HUDEP-2 (cell line): ENCODE data around the gene RAB6B.

ENCODE experiments used
- DNase-seq, 76 experiments: peaks; one replicate each; lab custom pipeline; 2025; ENCODE audit not compliant: unreplicated experiment in 76 of 76; lab: John Stamatoyannopoulos, UW

The RAB6B gene

DNA sequence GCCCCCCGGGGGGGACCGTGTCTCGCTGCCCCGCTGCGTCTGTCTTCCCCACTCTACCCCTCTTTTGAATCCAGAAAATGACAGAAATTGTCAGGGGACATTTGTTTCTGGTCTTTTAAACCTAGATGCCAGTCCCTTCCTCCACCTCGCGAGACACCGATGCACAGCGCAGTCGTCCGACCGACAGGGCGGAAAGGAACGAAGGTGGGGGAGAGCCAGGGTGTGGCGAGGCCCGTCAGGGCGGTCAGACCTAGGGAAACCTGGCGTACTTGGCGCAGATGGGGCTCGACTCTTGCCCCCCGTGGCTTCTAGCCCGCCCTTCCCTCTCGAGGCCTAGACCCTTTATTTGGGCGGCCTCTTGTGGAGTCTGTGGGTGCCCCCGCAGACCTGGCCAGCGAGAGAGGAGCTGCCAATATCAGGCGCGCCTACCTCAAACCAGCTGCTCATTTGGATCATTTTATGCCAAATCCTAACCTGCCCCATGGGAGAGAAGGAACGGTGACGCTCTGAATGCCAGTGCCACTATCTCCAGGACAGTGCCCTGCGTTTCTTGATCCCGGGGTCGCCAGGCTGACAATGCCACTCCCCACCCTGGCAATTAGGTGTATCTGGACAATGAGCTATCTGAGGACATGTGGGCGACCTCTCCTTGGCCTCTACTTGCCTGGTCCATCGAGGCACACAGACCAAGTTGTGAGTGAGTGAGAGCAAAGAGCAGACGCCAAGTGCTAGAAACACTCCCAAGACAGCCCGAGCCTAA, 500 bp upstream of the RAB6B start:
- peak in 8 of 76 experiments; percentile 11 to 52 (median 30) for DNase-seq

DNA sequence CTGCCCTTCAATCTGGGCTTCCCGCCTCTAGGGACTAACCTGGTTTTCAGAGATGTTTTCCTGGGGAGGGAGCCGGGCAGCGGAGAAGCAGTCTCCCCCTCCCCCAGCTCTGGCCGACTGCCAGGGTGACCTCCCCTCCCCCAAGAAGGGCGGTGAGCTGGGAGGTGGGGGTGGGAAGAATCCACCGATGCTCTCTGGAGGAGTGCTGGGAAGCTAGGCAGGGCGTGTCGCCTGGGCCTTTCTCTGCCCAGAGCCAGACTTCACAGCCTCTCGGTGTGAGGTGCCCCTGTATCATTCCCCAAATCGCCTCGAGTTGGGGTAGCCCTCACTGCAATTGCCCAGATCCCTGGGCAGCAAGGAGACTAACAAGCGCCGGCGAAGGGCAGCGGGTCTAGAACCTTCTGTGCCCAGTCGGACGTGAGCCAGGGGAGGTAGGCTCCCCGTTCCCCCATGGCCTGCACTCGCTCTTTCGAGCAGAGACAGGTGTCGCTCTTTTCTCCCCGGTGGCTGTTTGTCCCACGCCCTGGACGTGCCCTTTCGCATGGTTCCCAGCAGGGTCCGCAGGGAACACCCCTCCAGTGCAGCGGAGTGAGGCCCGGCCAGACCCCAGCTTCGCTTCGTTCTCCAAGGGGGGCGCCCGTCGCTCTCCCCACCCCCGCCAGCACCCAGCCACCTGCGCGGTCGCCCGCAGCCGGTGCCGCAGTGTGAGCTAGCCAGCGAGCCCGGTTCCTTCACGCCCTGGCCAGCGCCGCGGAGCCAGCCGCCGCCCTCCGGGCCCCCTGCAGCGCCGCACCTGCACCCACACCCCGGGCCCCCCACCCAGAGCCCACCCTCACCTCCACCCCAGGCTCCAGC, 1.1 kb downstream of the RAB6B start:
- peak in 44 of 76 experiments; percentile 2 to 55 (median 31) for DNase-seq

DNA sequence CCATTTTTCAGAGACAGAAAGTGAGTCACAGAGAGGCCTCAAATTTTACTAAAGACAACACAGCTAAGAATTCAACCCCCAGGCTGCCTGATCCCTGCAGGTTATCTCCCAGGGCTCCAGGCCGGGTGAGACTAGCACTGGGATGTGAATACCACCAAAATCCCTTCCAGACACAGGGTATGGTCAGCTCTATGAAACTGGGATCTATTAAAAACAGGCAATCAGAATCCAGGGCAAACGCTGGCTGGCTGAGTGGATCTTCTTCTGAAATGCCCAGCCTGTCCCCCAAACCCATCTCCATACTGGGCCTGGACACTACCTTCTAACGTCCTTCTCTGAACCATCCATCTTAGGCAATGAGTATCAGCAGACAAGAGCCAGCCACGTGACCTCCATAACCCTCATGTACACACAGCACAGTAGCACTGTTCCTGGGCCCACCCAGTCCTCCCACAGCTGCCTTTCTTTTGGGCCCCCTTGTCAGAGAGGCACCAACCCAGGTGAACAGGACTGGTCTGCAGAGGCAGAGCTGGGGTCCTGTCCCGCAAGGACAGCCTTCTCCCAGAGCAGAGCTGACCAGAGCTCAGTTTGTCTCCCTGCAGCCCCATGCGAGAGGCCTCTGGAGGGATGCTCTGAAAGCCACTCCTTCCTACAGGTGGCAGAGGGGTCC, 1.9 kb downstream of the RAB6B start:
- DNase-seq = peak in 6 of 76 experiments; percentile 15 to 44 (median 31)

DNA sequence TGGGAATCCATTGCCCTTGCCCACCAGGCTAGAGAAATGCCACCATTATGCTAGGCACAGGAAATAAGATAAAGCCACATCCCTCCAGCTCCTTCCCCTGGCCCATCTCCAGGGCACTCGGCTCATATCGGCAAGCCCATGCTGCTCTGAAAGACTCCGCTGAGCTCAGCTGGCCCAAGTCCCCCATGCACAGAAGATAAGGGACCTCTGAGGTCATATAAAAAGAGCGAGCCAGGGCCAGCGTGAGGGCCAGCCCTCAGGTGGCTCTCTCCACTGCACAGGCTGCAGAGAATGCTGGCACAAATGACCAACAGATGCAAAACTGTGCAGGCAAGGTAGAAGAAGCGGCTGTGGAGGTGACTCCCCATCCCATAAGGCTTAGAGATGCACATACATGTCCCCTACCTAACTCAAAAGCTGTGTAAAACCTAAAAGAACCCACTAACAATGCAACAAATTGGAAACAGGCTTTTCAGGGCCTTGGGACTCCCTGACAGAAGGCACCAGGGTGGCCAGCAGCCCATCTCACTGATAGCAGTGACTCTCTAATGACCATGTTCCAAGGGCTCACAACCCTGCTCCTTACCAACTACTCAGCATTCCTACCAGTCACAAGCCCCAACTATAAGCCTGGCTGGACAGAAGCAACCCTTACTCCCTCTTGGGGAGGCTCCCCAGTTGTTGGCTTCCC, 3.0 kb downstream of the RAB6B start:
- DNase-seq = peak in 75 of 76 experiments; percentile 59 to 96 (median 89)

DNA sequence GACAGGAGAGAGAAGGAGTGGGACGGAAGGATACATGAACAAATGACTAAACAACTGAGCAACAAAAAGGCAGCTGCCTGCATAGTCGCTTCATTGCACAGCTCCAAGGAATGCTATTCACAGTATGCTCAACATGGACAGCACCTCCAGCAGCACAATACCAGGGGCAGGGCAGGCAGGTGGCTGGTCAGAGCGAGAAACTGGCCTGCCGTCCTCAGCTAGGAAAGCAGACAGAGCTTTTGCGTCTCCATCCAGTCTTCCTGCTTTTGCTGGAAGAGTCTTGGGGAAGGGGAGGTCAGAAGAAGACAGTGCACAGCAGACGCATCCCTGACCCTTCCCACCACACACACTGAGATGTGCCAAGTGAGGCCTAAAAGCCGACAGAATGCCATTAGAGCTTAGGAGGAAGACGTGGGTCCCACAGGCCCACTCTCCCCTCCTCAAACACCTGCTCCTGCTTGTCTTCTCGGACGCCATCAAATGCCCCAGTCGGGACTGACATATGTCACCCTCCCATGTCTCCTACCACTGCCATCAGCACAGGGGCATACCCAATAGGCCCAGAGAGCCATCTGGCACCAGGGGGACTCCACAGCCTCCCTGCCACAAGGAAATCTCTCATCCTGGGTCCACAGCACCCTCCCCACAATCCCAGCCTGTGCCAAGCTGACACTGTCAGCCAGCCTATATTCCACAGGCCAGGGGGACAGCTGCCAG, 3.9 kb downstream of the RAB6B start:
- no peak for DNase-seq

DNA sequence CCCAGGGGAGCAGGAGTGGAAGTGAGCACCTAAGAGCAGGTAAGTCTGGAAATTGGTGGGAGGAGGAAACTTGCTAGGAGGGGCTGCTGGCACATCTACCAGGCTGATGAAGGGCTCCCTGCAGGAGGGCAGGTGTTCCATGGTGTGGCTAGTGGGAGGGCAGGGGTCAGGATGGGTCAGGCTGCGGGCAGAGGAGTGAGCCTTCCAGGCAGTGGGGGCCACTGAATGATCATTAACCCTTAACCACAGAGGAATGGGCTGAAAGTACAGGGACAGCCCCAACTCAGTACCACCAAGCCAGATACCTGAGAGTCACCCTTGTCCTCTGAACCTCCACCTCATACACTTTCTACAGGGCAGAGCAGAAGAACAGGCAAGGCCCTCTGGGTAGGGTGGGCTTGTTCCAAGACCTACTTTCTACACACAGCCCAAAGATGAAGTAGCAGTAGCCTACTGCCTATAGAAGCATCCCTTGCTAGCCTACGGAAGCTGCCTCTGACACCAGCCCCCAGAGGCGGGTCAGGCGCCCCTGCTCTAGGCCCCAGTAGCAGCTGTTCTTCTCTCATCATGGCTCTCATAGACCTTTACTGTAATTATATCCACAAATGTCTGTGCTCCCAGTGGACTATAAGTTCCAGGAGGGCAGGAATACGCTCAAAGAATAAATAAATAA, 4.6 kb downstream of the RAB6B start:
- no peak for DNase-seq

DNA sequence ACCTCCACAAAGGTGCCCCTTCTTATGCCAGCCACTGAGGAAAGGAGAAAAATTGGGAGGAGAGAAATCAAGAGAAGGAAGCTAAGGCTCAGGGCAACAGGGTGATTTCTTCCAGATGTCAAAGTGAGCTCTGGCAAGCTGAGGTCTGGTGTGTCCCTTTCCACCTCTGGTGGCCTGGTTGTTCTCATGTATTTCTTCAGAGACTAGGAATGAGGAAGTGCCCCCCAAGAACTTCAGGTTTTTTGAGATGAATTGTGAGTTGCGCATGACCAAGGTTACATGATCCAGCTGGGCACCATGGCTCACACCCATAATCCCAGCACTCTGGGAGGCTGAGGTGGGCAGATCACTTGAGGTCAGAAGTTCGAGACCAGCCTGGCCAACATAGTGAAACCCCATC, 5.6 kb downstream of the RAB6B start:
- no peak for DNase-seq

DNA sequence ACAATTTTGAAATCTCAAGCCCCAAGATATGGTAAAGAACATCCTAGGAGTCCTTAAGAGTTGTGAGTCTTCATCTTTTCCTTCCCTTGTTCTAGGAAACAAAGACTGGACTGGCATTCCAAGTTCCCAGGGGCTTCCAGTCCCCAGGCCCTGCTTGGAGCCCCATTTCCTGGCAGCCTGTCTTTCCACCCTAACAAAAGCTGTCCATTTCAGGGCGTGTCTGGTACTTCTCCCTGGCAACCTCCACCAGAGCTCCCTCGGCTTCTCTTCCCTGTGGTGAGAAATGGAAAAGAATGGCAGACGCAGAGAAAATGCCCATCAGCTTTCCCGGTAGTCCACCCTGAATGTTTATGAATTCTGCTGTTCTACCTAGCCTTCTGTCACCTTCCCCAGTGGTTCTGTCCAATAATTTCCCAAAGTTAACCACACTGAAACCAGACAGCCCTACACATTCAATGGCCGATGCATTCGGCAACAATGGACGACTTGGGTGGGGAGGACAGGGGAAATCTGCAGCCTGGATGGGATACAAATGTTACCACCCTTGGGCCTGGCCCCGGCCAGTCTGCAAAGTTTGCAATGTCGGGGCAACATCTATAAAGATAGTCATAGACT, 6.8 kb downstream of the RAB6B start:
- DNase-seq = no peak

DNA sequence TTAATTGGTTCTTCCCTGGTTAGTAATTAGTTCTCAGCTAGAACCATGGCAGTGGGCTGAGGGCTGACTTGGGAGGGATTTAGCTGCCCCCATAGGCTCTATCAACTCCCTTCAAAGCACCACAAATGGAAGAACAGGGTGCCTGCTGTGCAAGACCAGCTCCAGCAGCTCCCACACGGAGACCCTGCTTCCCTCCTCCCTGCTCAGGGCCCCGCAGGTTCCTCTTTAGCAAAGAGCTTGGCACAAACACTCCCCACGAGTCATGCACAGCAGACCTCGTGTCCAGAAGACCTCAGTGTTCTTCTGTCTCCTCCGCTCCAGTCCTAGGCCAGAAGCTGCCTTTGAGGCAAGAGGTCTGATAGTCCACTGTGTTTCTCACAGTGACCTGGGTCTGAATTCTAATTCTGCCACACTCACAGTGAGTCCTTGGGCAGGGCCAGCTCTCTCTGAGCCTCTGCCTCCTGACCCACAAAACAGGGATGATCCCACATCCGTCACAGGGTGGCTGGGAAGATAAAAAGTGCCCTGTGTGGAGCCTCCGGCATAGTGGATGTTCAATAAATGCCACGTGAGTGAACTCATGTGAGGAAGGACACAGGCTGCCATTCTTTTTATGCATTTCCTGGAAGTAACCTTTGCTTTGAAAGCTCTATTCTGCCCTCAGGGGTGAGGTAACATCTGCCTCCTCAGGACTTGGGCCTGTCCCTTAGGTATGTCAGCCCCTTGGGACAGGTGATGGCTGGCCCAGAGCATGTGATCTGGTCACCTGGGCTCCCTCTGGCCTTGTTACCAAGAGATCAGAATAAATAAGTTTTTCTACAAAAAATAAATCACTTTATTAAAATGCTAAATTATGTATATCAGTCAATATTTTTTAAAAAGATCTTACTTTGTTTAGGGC, 7.6 kb downstream of the RAB6B start:
- DNase-seq = peak in 6 of 76 experiments; percentile 7 to 27 (median 12)

DNA sequence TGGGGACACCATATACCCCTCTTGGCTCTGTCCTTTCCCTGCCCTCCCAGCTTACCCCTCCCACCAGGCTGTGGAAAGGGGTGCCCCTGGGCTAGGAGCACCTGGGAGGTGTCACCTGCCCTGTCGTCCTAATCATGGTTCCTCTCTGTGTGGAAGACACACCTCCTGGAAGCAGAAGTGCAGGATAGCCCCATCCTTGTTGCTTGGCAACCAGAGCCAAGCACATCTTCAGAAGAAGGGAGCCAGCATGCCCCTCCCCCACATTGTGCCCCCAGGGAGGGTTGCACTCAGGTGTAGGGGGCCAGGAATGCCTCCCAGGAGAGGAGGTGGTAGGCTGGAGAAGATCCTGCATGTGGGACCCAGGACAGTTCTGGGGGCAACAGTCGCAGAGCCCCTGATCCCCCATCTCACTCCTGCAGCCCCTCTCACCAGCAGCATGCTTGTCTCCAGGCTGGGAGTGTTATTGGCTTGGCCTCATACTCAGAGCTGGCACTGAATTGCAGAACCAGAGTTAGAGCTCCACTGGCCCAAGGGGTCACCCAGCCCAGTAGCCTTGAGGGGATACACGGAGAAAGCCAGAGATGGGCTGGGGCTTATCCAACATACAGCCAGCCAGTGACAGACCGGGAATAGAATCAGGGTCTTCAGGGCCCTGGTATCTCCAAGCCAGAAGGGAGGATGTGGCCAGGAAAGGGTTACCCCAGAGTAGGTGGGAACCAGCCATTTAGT, 8.4 kb downstream of the RAB6B start:
- DNase-seq = no peak

DNA sequence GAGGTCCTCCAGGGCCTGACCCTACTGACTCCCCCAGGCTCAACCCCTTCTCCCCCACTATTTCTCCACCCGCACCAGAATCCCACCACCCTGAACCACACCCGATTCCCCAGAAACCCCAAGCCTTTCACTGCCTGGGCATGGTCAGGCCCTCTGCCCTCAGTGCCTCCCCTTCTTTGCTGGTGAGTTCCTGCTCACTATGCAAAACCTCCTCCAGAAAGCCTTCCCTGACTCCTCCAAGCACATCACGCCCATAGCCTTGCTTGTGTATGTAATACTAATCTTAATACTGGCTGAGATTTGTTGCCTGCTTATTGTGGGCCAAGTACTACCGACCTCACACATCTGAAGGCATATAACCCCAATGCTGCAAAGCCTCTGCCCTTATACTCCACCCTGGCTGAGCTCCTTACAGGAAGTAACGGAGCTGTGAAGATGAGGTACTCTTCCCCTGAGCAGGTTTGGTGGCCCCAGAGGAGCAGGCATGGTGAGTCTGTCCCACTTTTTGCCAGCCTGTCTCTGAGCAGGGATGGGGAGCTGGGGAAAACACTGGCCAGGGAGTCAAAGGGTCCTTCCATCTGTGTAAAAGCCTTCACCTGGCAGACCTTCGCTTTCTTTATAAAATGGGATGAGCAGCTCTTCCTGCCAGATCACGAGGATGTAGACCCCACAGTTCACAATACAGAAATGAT, 9.5 kb downstream of the RAB6B start:
- DNase-seq = no peak

DNA sequence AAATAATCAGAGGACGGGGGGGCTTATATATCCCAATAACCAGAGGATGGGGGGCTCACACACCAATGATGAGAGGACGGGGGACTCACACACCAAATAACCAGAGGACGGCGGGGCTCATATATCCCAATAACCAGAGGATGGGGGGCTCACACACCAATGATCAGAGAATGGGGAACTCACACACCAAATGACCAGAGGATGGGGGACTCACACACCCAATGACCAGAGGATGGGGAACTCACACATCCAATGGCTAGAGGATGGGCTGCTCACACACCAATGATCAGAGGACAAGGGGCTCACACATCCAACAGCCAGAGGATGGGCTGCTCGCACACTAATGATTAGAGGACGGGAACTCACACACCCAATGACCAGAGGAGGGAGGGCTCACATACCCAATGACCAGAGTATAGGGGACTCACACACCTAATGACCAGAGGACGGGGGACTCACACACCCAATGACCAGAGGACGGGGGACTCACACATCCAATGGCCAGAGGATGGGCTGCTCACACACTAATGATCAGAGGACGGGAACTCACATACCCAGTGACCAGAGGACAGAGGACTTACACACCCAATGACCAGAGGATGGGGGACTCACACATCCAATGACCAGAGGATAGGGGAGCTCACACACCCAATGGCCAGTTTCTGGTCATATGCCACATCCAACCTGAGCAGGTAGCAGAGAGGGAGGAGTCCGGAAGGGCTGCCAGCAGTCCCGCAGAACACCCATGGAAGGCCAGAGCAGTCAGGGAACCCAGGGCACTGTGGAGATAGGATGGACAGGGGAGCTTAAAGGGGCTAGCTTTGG, 10.6 kb downstream of the RAB6B start:
- no peak for DNase-seq

DNA sequence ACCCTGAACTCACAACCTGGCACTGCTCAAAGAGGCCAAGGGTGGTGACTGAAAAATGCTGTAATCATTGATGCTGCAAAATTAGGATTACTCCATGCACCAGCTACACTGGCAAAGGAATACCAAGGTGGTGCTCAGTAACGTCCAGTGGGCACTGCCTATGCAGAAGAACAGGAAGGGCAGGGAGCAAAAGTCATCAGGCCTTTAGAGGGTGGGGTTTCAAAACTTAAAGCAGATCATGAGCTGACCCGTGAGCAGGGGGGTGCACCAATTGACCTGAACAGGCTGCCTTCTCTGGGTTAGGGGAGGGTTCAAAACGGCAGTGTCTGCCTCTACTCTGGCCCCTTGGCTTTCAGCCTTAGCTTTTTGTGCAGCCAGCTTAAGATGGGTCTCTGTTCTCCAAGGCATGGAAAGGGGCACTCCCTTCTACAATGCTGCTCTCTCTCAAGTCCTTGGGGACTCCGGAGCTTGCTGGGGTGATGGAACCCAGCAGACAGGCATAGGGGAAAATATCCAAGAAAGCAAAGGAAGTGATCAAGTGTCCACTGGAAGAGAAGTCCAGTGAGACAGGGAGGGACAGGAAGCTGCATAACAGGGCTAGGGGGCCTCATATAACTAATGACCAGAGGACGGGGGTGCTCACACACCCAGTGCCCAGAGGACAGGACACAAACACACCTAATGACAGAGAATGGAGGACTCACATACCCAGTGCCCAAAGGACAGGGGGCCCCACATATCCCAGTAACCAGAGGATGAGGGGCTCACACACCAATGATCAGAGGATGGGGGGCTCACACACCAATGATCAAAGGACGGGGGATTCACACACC, 11.4 kb downstream of the RAB6B start:
- DNase-seq = peak in 1 of 76 experiments; percentile 51

DNA sequence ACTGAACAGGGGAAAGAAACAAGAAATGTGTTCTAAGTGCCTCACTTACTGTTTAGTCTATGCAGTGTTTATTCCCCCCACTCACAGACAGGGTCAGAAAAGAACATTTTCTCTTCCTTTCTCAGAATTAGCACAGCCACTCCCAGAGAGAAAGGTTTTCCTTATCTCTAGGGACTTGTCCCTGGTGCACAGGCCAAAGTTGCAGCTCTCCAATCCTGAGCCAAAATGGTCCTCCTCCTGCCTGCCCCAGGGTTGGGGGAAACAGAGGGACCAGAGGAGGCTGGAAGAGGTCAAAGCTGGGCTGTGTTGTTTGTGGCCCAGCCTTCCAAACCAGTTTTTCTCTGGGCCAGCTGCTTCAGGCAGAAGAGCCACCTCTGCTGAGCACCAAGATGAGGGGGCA, 12.0 kb downstream of the RAB6B start:
- peak in 57 of 76 experiments; percentile 11 to 77 (median 32) for DNase-seq

DNA sequence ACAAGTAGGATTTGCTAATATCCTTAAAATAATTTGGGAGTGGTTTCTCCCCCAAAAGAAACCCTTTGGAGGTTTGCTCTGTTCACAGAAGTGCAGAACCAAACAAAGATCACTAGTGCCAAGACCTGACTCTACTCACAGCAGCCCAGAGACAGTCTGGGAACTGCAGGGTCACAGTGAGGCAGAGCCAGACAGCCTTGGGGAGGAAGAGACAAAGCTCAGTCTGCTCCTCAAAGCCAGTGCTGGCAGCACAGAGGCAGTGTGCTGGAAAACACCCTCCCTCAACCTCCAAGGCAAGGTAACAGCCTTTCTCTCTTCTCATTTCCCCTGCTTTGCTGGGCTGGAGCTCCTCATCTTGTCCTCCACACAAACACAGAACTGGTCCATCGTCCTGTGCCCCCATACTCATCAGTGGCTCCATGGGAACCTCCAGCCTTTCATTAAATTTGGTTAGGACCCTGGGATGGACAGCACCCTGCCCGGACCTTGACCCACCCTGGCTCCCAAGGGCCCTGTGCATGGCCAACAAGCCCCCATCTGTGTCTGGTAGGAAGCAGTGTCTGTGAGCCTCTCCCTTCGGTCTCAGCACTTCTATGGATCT, 12.6 kb downstream of the RAB6B start:
- DNase-seq = peak in 1 of 76 experiments; percentile 8
